ENCODE measurements around the gene KCNK17. TPM values are rescaled to one million over a fixed set of nuclear protein-coding genes. Genes with fewer than 3 reads are reported as not detected.

KCNK17 gene
- total RNA-seq, 1 experiment from 2014 or later = not detected

DNA sequence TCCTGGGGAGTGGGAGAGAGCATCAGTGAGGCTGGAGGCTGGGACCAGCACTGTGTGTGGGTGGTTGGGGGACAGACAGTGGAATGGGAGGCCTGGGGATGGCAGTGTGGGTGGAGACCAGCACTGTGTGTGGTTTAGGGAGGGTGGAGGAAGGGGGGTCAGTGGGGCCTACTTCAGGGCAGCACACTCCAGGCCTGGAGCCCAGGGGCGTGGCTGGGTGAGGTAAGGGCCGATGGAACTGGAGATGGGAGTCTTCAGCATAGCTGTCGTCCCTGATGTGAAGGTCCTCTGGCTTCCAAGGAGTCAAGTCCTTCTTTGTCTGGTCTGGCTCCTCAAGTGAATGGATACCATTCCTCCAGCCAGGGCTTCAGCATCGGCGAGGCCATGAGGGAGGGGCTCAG is 18.6 kb downstream of the KCNK17 start:
- Histone ChIP-seq H3K4me1 (ENCODE audit: control insufficient read depth in 1 of 2, insufficient read depth in 2 of 2, low read length in 2 of 2) (peaks cover 0 to 8% of the 10 kb centered on the region in 2 experiments; a peak in 1 of 4 replicates), H3K27me3 (ENCODE audit: insufficient read depth, low read length) (0 out of 2 replicates have a peak, but pooled peaks cover 4% of the 10 kb centered on the region), H3K9me3 (ENCODE audit: control insufficient read depth in 1 of 2, insufficient read depth in 1 of 2, low read depth in 1 of 2, low read length in 2 of 2) (no peaks in the 10 kb centered on the region), H2AFZ (ENCODE audit: low read depth, low read length, poor library complexity, severe bottlenecking) (no peak overlapping the region), H3K36me3 (ENCODE audit: control insufficient read depth in 1 of 2, insufficient read depth in 2 of 2, low read length in 2 of 2) (no peaks in the 10 kb centered on the region), H3K79me2 (ENCODE audit: insufficient read depth, low read length) (no peaks in the 10 kb centered on the region), H3K9ac (ENCODE audit: low read length) (no peak overlapping the region), H3K4me2 (ENCODE audit: low read length) (no peak overlapping the region), H3K9me2 (ENCODE audit: insufficient read depth) (no peaks in the 10 kb centered on the region), H3K4me3 (replicated peaks in 1 of 2; ENCODE audit: low read depth in 1 of 2, low read length in 2 of 2) (no peak overlapping the region), H3K27ac (ENCODE audit: low read depth, low read length) (no peak overlapping the region), H4K20me1 (ENCODE audit: insufficient read depth) (no peaks in the 10 kb centered on the region)
- TF ChIP-seq ZNF274 (IDR thresholded peaks at IDR 0.05; ENCODE audit: low read depth, low read length) (no peak), EGR1 (IDR thresholded peaks at IDR 0.05; ENCODE audit: low read depth) (no peak)
- TF ChIP-seq, protein P1, sequence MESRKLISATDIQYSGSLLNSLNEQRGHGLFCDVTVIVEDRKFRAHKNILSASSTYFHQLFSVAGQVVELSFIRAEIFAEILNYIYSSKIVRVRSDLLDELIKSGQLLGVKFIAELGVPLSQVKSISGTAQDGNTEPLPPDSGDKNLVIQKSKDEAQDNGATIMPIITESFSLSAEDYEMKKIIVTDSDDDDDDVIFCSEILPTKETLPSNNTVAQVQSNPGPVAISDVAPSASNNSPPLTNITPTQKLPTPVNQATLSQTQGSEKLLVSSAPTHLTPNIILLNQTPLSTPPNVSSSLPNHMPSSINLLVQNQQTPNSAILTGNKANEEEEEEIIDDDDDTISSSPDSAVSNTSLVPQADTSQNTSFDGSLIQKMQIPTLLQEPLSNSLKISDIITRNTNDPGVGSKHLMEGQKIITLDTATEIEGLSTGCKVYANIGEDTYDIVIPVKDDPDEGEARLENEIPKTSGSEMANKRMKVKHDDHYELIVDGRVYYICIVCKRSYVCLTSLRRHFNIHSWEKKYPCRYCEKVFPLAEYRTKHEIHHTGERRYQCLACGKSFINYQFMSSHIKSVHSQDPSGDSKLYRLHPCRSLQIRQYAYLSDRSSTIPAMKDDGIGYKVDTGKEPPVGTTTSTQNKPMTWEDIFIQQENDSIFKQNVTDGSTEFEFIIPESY (IDR thresholded peaks at IDR 0.05; ENCODE audit: extremely low read depth, insufficient replicate concordance, low read length) = no peak
- TF ChIP-seq, protein P2, sequence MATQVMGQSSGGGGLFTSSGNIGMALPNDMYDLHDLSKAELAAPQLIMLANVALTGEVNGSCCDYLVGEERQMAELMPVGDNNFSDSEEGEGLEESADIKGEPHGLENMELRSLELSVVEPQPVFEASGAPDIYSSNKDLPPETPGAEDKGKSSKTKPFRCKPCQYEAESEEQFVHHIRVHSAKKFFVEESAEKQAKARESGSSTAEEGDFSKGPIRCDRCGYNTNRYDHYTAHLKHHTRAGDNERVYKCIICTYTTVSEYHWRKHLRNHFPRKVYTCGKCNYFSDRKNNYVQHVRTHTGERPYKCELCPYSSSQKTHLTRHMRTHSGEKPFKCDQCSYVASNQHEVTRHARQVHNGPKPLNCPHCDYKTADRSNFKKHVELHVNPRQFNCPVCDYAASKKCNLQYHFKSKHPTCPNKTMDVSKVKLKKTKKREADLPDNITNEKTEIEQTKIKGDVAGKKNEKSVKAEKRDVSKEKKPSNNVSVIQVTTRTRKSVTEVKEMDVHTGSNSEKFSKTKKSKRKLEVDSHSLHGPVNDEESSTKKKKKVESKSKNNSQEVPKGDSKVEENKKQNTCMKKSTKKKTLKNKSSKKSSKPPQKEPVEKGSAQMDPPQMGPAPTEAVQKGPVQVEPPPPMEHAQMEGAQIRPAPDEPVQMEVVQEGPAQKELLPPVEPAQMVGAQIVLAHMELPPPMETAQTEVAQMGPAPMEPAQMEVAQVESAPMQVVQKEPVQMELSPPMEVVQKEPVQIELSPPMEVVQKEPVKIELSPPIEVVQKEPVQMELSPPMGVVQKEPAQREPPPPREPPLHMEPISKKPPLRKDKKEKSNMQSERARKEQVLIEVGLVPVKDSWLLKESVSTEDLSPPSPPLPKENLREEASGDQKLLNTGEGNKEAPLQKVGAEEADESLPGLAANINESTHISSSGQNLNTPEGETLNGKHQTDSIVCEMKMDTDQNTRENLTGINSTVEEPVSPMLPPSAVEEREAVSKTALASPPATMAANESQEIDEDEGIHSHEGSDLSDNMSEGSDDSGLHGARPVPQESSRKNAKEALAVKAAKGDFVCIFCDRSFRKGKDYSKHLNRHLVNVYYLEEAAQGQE (IDR thresholded peaks at IDR 0.05; ENCODE audit: low read depth) = no peak
- RAD21 ChIA-PET (ENCODE audit: low non-redundant PET in 1 of 2, low total read pairs in 2 of 2, uncharacterized antibody in 2 of 2, unreplicated experiment in 2 of 2) = no interaction called here
- POLR2A ChIA-PET = no interaction called here
- intact Hi-C loops (cut with micrococcal nuclease) = no loop called here
- no peak for DNase-seq (ENCODE audit: low read depth, low spot score)
- ATAC-seq = no peak
- CTCF ChIA-PET = no interaction called here
- BruUV-seq (replicated peaks) = no TSS peak
